Endometrial microvascular endothelial cells (primary cell): ENCODE data around the gene ELOF1. TPM values are rescaled to one million over a fixed set of nuclear protein-coding genes. Genes with fewer than 3 reads are reported as not detected.

ENCODE experiments used
- in situ Hi-C: cut with HindIII; loops from 2 replicates; pipeline ENCODE4 v1.10.0; 2017; ENCODE audit warnings: low sequenced_read_pairs, low pct_unique_long_range_greater_than_20kb; ENCODE audit errors: inconsistent ontology term
- total RNA-seq: library from RNA; depleted of rRNA; stranded (reverse); fragments of >200 nt; gene quantifications from one replicate; pipeline ENCODE4 v1.2.3, GENCODE V29; 2015; ENCODE audit errors: inconsistent ontology term

ELOF1 gene
- total RNA-seq, 1 donor from 2014 or later: 35.2 TPM

- in situ Hi-C loops: no loop called here
These were observed 19.3 kb downstream of the ELOF1 start for GRCh38 chr19:11539495-11540365.

GRCh38 chr19:11538232-11539036 is 20.6 kb downstream of the ELOF1 start, which contains the start of gene CNN1:
CNN1 (plus strand) TSS chr19:11538851; CDS start chr19:11538928, 77 bp downstream.
- in situ Hi-C loops: no loop called here

GRCh38 chr19:11535792-11536595 is 23.0 kb downstream of the ELOF1 start:
- in situ Hi-C loops: no loop called here

GRCh38 chr19:11534948-11535347 is 24.1 kb downstream of the ELOF1 start:
- in situ Hi-C loops: no loop called here

GRCh38 chr19:11534538-11534937 is 24.5 kb downstream of the ELOF1 start:
- in situ Hi-C loops: no loop called here

GRCh38 chr19:11530432-11530831 is 28.6 kb downstream of the ELOF1 start:
- in situ Hi-C loops: no loop called here

GRCh38 chr19:11528551-11529341 is 30.3 kb downstream of the ELOF1 start, which contains the start of gene ECSIT:
ECSIT (minus strand) TSS chr19:11529134; CDS start chr19:11519170, 9,964 bp downstream.
- in situ Hi-C loops: no loop called here

GRCh38 chr19:11519138-11519537 is 39.9 kb downstream of the ELOF1 start:
- in situ Hi-C loops: no loop called here

GRCh38 chr19:11513946-11514345 is 45.1 kb downstream of the ELOF1 start:
- in situ Hi-C loops: no loop called here

GRCh38 chr19:11510444-11510843 is 48.6 kb downstream of the ELOF1 start:
- in situ Hi-C loops: no loop called here

- in situ Hi-C loops: no loop called here
These were observed 51.5 kb downstream of the ELOF1 start for GRCh38 chr19:11507370-11508078.

- in situ Hi-C loops: no loop called here
These were observed 52.1 kb downstream of the ELOF1 start for GRCh38 chr19:11506967-11507366.

- in situ Hi-C loops: no loop called here
These were observed 52.9 kb downstream of the ELOF1 start for GRCh38 chr19:11506101-11506555.

GRCh38 chr19:11505504-11506100 is 53.4 kb downstream of the ELOF1 start, which contains the start of gene ZNF653:
ZNF653 (minus strand) TSS chr19:11505839; CDS start chr19:11505786, 53 bp downstream.
- in situ Hi-C loops: no loop called here

GRCh38 chr19:11505032-11505503 is 54.0 kb downstream of the ELOF1 start:
- in situ Hi-C loops: no loop called here

GRCh38 chr19:11504502-11505031 is 54.5 kb downstream of the ELOF1 start:
- in situ Hi-C loops: no loop called here
